K562 (cell line): ENCODE measurements around the gene MLANA. TPM values are rescaled to one million over a fixed set of nuclear protein-coding genes. Genes with fewer than 3 reads are reported as not detected.

Experiments
- ATAC-seq: fragments of 200-7000 bp; cut with Tn5 transposase; 3 replicates; pipeline ENCODE4 v1.9.1; 2020; ENCODE audit warnings: moderate library complexity
- BruUV-seq: library from RNA; stranded (reverse); fragments of 400-500 nt; replicated peaks from 2 replicates; lab custom pipeline; 2021; lab: Mats Ljungman, UMichigan
- CTCF ChIA-PET: fragments of 300-600 bp; formaldehyde crosslinking; extraction: SDS; loops from one replicate; lab custom pipeline; 2021; ENCODE audit warnings: low intra/inter-chr PET ratio; lab: Yijun Ruan, JAX
- POLR2A ChIA-PET: fragments of 300-600, 350-650 bp; sonication (Branson Sonifier 250); formaldehyde crosslinking; extraction: SDS; loops from one replicate; lab custom pipeline; 2021; ENCODE audit warnings: antibody characterized with exemption, inconsistent platforms; lab: Yijun Ruan, JAX
- DNase-seq, 4 experiments: peaks; one replicate each; pipeline versions ENCODE4 v3.0.0 to v3.0.0-alpha.2; 2011 to 2018; ENCODE audit warnings: low spot score in 3 of 4, mixed read lengths in 3 of 4; ENCODE audit errors: extremely low read depth in 1 of 4
- FAIRE-seq: peaks from 2 replicates; lab custom pipeline; 2011; peaks lifted over from hg19 to GRCh38; lab: Jason Lieb, UNC
- H2AFZ ChIP-seq: 2 replicates; pipeline ENCODE4 v1.6.0; 2011; ENCODE audit warnings: low read depth, low read length, control low read depth, inconsistent platforms
- H3K27ac ChIP-seq: fragments of 200-600 bp; 3 replicates; pipeline ENCODE4 v1.8.0; 2011; ENCODE audit warnings: low read depth, mild to moderate bottlenecking, control low read depth, inconsistent platforms, low read length, moderate library complexity, mixed read lengths; ENCODE audit errors: extremely low read depth
- H3K27me3 ChIP-seq, 2 experiments: fragments of 300-600 bp in 1 of 2; 2 replicates in 1 of 2; 3 replicates in 1 of 2; pipeline versions ENCODE4 v1.6.0 to v1.8.0; 2011; ENCODE audit warnings: inconsistent platforms in 2 of 2, low read length in 2 of 2, mild to moderate bottlenecking in 1 of 2, mixed read lengths in 1 of 2, moderate library complexity in 1 of 2; ENCODE audit not compliant: control insufficient read depth in 2 of 2, insufficient read depth in 2 of 2
- H3K36me3 ChIP-seq: fragments of 300-600 bp; 3 replicates; pipeline ENCODE4 v1.8.0; 2011; ENCODE audit warnings: mild to moderate bottlenecking, low read length, inconsistent platforms; ENCODE audit not compliant: control insufficient read depth, insufficient read depth
- H3K4me1 ChIP-seq, 2 experiments: fragments of 200-600 bp in 1 of 2; replicated peaks in 1 of 2; 2 replicates in 1 of 2; 3 replicates in 1 of 2; pipeline versions ENCODE4 v1.5.1 to v1.8.0; 2011; ENCODE audit warnings: inconsistent platforms in 2 of 2, low read length in 2 of 2, mild to moderate bottlenecking in 1 of 2, mixed read lengths in 1 of 2, moderate library complexity in 1 of 2; ENCODE audit not compliant: control insufficient read depth in 2 of 2, insufficient read depth in 2 of 2
- H3K4me2 ChIP-seq: 2 replicates; pipeline ENCODE4 v1.6.1; 2011; ENCODE audit warnings: low read length, control low read depth, inconsistent platforms, mixed read lengths; ENCODE audit not compliant: insufficient read depth
- H3K4me3 ChIP-seq: fragments of 200-600 bp; sonication (generic), shearing (Covaris generic); 2 replicates; pipeline ENCODE4 v1.5.1; 2016; ENCODE audit warnings: control low read depth, inconsistent platforms
- H3K79me2 ChIP-seq: fragments of 200-600 bp; 3 replicates; pipeline ENCODE4 v1.8.0; 2011; ENCODE audit warnings: low read length, inconsistent platforms; ENCODE audit not compliant: control insufficient read depth, insufficient read depth
- H3K9ac ChIP-seq, 2 experiments: 2 replicates each; pipeline versions ENCODE4 v1.6.0 to v1.6.1; 2011; ENCODE audit warnings: low read depth in 2 of 2, low read length in 2 of 2, control low read depth in 1 of 2, inconsistent platforms in 1 of 2, mild to moderate bottlenecking in 1 of 2, mixed read lengths in 1 of 2; ENCODE audit not compliant: insufficient read depth in 1 of 2
- H3K9me1 ChIP-seq: one replicate; pipeline ENCODE4 v1.6.0; 2011; ENCODE audit warnings: inconsistent platforms, mild to moderate bottlenecking, low read length, moderate library complexity; ENCODE audit not compliant: control insufficient read depth, insufficient read depth
- H3K9me3 ChIP-seq: replicated peaks from 2 replicates; pipeline ENCODE4 v1.5.1; 2011; ENCODE audit warnings: low read depth, low read length, inconsistent platforms; ENCODE audit not compliant: control insufficient read depth, insufficient read depth
- H4K20me1 ChIP-seq: replicated peaks from 2 replicates; pipeline ENCODE4 v1.6.1; 2011; ENCODE audit warnings: low read length, inconsistent platforms, mixed read lengths; ENCODE audit not compliant: control insufficient read depth, insufficient read depth
- FOXK1 ChIP-seq: sonication (generic); formaldehyde crosslinking; IDR thresholded peaks from 2 replicates; pipeline ENCODE4 v1.8.0; 2022; ENCODE audit warnings: missing genetic modification reagents, mild to moderate bottlenecking, borderline replicate concordance
- HMGN3 ChIP-seq: IDR thresholded peaks from 2 replicates; pipeline ENCODE4 v1.6.1; 2011; ENCODE audit warnings: borderline replicate concordance, low read depth, mild to moderate bottlenecking, mixed read lengths, low read length; ENCODE audit not compliant: insufficient read length; ENCODE audit errors: extremely low read depth
- HNRNPK ChIP-seq: fragments of 200-400 bp; formaldehyde crosslinking; IDR thresholded peaks from one replicate; pipeline ENCODE4 v1.6.1; 2018; ENCODE audit warnings: mild to moderate bottlenecking, low read depth, low read length; ENCODE audit not compliant: poor library complexity, severe bottlenecking
- MIER1 ChIP-seq: fragments of 450-650 bp; IDR thresholded peaks from 2 replicates; pipeline ENCODE4 v1.6.1; 2016; ENCODE audit warnings: antibody characterized with exemption, mild to moderate bottlenecking, low read depth
- SRF ChIP-seq, 2 experiments: fragments of 250-450, 450-650 bp in 1 of 2; sonication (Bioruptor Pico) in 1 of 2; sonication (generic) in 1 of 2; formaldehyde crosslinking; IDR thresholded peaks; 2 replicates each; pipeline versions ENCODE4 v1.5.0 to v1.5.1; 2020 to 2022; ENCODE audit warnings: mild to moderate bottlenecking in 1 of 2, missing genetic modification reagents in 1 of 2
- ZFPM2 ChIP-seq: fragments of 250-450 bp; sonication (Bioruptor Pico); IDR thresholded peaks from 2 replicates; pipeline ENCODE4 v1.5.1; 2022; ENCODE audit warnings: mild to moderate bottlenecking
- ZNF12 ChIP-seq: sonication (generic); formaldehyde crosslinking; IDR thresholded peaks from 2 replicates; pipeline ENCODE4 v1.4.0; 2020; ENCODE audit warnings: mild to moderate bottlenecking, missing genetic modification reagents
- ZNF507 ChIP-seq: conservative IDR thresholded peaks from 2 replicates; pipeline ENCODE4 v1.6.1; 2017; ENCODE audit warnings: missing genetic modification characterization, missing compliant biosample characterization
- in situ Hi-C: fragments of 300-500 bp; cut with MboI; formaldehyde crosslinking; loops from 4 replicates; pipeline ENCODE4 v1.15.0; 2018; ENCODE audit warnings: inconsistent platforms, mixed read lengths
- intact Hi-C: fragments of 100-400 bp; cut with micrococcal nuclease; formaldehyde crosslinking; loops from 2 replicates; pipeline ENCODE4 v1.14.2; 2022
- polyA plus RNA-seq, 8 experiments: library from polyadenylated mRNA; depleted of rRNA in 4 of 8; stranded (reverse) in 5 of 8; unstranded in 3 of 8; fragments of >200 nt; fragmentation: Nextera tagmentation in 2 of 8; fragmentation: Illumina TruSeq in 1 of 8; extraction: Ambion mirVana in 2 of 8; extraction: Trizol in 1 of 8; gene quantifications; 2 replicates each; pipeline versions ENCODE4 v1.2.1 to v1.2.3, GENCODE V29; 2011 to 2014; ENCODE audit warnings: inconsistent platforms in 1 of 8, missing spikeins in 1 of 8
- total RNA-seq, 7 experiments: library from RNA; depleted of rRNA in 6 of 7; stranded (reverse); fragments of >200 nt in 6 of 7; fragmentation: Illumina TruSeq in 2 of 7; extraction: Trizol in 2 of 7; gene quantifications; 2 replicates each; pipeline versions ENCODE4 v1.2.1 to v1.2.3, GENCODE V29; 2011 to 2021; ENCODE audit warnings: low replicate concordance in 1 of 7
- TF ChIP-seq, protein P1 (sequence below): sonication (generic); formaldehyde crosslinking; IDR thresholded peaks from 2 replicates; pipeline ENCODE4 v1.8.0; 2022; ENCODE audit warnings: mild to moderate bottlenecking, missing genetic modification reagents
- TF ChIP-seq, protein P2 (sequence below): IDR thresholded peaks from 3 replicates; pipeline ENCODE4 v1.6.1; 2011; ENCODE audit warnings: borderline replicate concordance, mild to moderate bottlenecking; ENCODE audit not compliant: insufficient read length, insufficient read depth

The MLANA gene
- total and polyA plus RNA-seq, 9 of the 15 experiments (the other 6 are each of a cell fraction or from before 2014, with no cell fraction given): not detected

DNA sequence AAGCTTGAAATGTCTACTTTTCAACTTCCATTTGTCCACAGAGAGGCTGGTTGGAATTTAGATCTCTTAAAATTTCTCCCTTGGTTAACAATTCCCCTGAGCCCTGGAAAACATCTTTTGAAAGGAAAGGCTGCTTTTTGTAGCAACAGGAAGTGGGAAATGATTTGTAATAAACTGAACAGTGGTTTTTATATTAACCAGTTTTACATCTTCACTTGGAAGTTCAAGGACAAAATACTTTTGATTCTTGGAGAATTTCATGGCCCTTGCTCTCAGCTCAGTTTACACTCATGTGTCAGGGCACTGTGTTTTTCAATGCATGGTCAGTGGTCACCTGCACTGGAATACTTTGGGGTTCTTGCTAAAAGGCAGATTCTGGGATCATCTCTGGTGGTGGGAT is 9.9 kb downstream of the MLANA start:
- H2AFZ ChIP-seq: no peak overlapping the region
- CTCF ChIA-PET: no interaction called here
- no peaks in the 10 kb centered on the region for H3K79me2 ChIP-seq
- no peak for ATAC-seq
- H3K4me1 ChIP-seq: no peaks in the 10 kb centered on the region; a peak in 2 of 5 replicates
- no peak overlapping the region for H3K9ac ChIP-seq
- H3K9me3 ChIP-seq: no peaks in the 10 kb centered on the region
- no peak for DNase-seq
- no TSS peak for BruUV-seq
- POLR2A ChIA-PET: no interaction called here
- no peaks in the 10 kb centered on the region for H3K27me3 ChIP-seq
- H3K9me1 ChIP-seq: no peaks in the 10 kb centered on the region
- no peaks in the 10 kb centered on the region for H3K36me3 ChIP-seq
- H3K27ac ChIP-seq: no peak overlapping the region
- FAIRE-seq: no peak
- H3K4me3 ChIP-seq: no peak overlapping the region
- no peak for TF ChIP-seq SRF (CRISPR knock-in tag; IDR thresholded peaks at IDR 0.05)
- TF ChIP-seq MIER1: no peak
- TF ChIP-seq HNRNPK: no peak
- H4K20me1 ChIP-seq: no peaks in the 10 kb centered on the region
- intact Hi-C loops: no loop called here
- H3K4me2 ChIP-seq: no peak overlapping the region
- in situ Hi-C loops: no loop called here

DNA sequence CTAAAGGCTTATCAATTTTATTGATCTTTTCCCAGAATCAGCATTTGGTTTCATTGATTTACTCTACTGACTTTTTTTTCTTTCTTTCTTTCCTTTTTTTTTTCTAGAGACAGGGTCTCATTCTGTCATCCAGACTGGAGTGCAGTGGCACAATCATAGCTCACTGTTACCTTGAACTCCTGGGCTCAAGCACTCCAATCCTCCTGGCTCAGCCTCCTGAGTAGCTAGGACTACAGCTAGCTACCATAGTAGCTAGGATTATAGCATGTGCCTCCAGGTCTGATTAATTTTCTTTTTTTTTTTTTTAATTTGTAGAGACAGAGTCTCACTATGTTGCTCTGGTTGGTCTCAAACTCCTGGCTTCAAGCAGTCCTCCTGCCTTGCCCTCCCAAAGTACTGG is 11.7 kb downstream of the MLANA start:
- DNase-seq: no peak
- Histone ChIP-seq H4K20me1 (no peaks in the 10 kb centered on the region), H3K9me3 (no peaks in the 10 kb centered on the region), H3K27me3 (no peaks in the 10 kb centered on the region), H3K36me3 (no peaks in the 10 kb centered on the region), H2AFZ (no peak overlapping the region), H3K4me1 (no peaks in the 10 kb centered on the region), H3K9me1 (no peaks in the 10 kb centered on the region), H3K27ac (no peak overlapping the region), H3K4me3 (no peak overlapping the region), H3K9ac (no peak overlapping the region), H3K4me2 (no peak overlapping the region), H3K79me2 (no peaks in the 10 kb centered on the region)
- FAIRE-seq: no peak
- BruUV-seq: no TSS peak
- POLR2A ChIA-PET: no interaction called here
- CTCF ChIA-PET: interaction anchor here (0.6 kb wide), 1 partner anchor 127 kb away, joined by 3 read pairs; no protein-coding TSS in a partner anchor
- intact Hi-C loops (no loop called here), in situ Hi-C loops (no loop called here)
- ATAC-seq: no peak
- TF ChIP-seq HMGN3 (no peak), ZNF12 (CRISPR knock-in tag) (no peak), FOXK1 (CRISPR knock-in tag) (no peak), ZNF507 (tag) (no peak), ZFPM2 (CRISPR knock-in tag) (no peak)
- TF ChIP-seq, protein P1, sequence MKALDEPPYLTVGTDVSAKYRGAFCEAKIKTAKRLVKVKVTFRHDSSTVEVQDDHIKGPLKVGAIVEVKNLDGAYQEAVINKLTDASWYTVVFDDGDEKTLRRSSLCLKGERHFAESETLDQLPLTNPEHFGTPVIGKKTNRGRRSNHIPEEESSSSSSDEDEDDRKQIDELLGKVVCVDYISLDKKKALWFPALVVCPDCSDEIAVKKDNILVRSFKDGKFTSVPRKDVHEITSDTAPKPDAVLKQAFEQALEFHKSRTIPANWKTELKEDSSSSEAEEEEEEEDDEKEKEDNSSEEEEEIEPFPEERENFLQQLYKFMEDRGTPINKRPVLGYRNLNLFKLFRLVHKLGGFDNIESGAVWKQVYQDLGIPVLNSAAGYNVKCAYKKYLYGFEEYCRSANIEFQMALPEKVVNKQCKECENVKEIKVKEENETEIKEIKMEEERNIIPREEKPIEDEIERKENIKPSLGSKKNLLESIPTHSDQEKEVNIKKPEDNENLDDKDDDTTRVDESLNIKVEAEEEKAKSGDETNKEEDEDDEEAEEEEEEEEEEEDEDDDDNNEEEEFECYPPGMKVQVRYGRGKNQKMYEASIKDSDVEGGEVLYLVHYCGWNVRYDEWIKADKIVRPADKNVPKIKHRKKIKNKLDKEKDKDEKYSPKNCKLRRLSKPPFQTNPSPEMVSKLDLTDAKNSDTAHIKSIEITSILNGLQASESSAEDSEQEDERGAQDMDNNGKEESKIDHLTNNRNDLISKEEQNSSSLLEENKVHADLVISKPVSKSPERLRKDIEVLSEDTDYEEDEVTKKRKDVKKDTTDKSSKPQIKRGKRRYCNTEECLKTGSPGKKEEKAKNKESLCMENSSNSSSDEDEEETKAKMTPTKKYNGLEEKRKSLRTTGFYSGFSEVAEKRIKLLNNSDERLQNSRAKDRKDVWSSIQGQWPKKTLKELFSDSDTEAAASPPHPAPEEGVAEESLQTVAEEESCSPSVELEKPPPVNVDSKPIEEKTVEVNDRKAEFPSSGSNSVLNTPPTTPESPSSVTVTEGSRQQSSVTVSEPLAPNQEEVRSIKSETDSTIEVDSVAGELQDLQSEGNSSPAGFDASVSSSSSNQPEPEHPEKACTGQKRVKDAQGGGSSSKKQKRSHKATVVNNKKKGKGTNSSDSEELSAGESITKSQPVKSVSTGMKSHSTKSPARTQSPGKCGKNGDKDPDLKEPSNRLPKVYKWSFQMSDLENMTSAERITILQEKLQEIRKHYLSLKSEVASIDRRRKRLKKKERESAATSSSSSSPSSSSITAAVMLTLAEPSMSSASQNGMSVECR: no peak
- TF ChIP-seq, protein P2, sequence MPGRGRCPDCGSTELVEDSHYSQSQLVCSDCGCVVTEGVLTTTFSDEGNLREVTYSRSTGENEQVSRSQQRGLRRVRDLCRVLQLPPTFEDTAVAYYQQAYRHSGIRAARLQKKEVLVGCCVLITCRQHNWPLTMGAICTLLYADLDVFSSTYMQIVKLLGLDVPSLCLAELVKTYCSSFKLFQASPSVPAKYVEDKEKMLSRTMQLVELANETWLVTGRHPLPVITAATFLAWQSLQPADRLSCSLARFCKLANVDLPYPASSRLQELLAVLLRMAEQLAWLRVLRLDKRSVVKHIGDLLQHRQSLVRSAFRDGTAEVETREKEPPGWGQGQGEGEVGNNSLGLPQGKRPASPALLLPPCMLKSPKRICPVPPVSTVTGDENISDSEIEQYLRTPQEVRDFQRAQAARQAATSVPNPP: no peak
